CD4-positive, alpha-beta T cell treated with Interleukin-15 for 1 hour (primary cell): ENCODE data around the gene ATP1A4.

Experiments
- DNase-seq: peaks from one replicate; pipeline ENCODE4 v3.0.0-alpha.2; 2020

Gene ATP1A4

GRCh38 chr1:160148121-160148520 lies 3.3 kb upstream of the ATP1A4 start:
- no peak for DNase-seq

- DNase-seq: no peak
Observed at GRCh38 chr1:160149233-160149632, 2.2 kb upstream of the ATP1A4 start.

- DNase-seq: no peak
Observed at GRCh38 chr1:160149716-160150115, 1.7 kb upstream of the ATP1A4 start.

GRCh38 chr1:160154790-160155189 lies 3.4 kb downstream of the ATP1A4 start:
- DNase-seq: no peak

- no peak for DNase-seq
Observed at GRCh38 chr1:160156361-160156760, 5.0 kb downstream of the ATP1A4 start.

GRCh38 chr1:160157174-160157573 lies 5.8 kb downstream of the ATP1A4 start:
- no peak for DNase-seq

- DNase-seq: no peak
Observed at GRCh38 chr1:160158031-160158430, 6.6 kb downstream of the ATP1A4 start.

GRCh38 chr1:160158534-160158933 lies 7.1 kb downstream of the ATP1A4 start:
- DNase-seq: no peak

- no peak for DNase-seq
Observed at GRCh38 chr1:160159846-160160245, 8.4 kb downstream of the ATP1A4 start.

- no peak for DNase-seq
Observed at GRCh38 chr1:160161965-160162705, 10.7 kb downstream of the ATP1A4 start.

GRCh38 chr1:160162931-160163330 lies 11.5 kb downstream of the ATP1A4 start:
- no peak for DNase-seq

- no peak for DNase-seq
Observed at GRCh38 chr1:160163615-160164014, 12.2 kb downstream of the ATP1A4 start.

- DNase-seq: no peak
Observed at GRCh38 chr1:160164121-160164520, 12.7 kb downstream of the ATP1A4 start.

GRCh38 chr1:160166166-160166868 lies 14.9 kb downstream of the ATP1A4 start:
- no peak for DNase-seq

GRCh38 chr1:160167056-160167455 lies 15.7 kb downstream of the ATP1A4 start:
- no peak for DNase-seq

- DNase-seq: no peak
Observed at GRCh38 chr1:160167580-160167979, 16.2 kb downstream of the ATP1A4 start.

- no peak for DNase-seq
Observed at GRCh38 chr1:160168016-160168415, 16.6 kb downstream of the ATP1A4 start.

- DNase-seq: no peak
Observed at GRCh38 chr1:160168609-160169369, 17.4 kb downstream of the ATP1A4 start.

GRCh38 chr1:160169553-160170399 lies 18.4 kb downstream of the ATP1A4 start:
- DNase-seq: no peak

GRCh38 chr1:160171354-160171753 lies 20.0 kb downstream of the ATP1A4 start:
- no peak for DNase-seq

- DNase-seq: no peak
Observed at GRCh38 chr1:160171980-160172379, 20.6 kb downstream of the ATP1A4 start.

- no peak for DNase-seq
Observed at GRCh38 chr1:160177231-160177630, 25.8 kb downstream of the ATP1A4 start.

GRCh38 chr1:160177667-160178066 lies 26.3 kb downstream of the ATP1A4 start:
- no peak for DNase-seq
